Fibroblast of skin of scalp (primary cell): ENCODE measurements around the gene FGFRL1.
A peak's percentile ranks its signal among the peaks of the same experiment; 100 is the strongest.
"Not testable (repeated sequence)": the region's sequence is repeated elsewhere in the genome, so short reads cannot be mapped to it uniquely, and the experiment has no call there.

ENCODE experiments used
- DNase-seq: peaks from one replicate; pipeline ENCODE4 v3.0.0-alpha.2; 2013

Gene FGFRL1

GRCh38 chr4:1054696-1055242 lies 43.3 kb downstream of the FGFRL1 start:
- not testable (repeated sequence) for DNase-seq

- DNase-seq, result not testable (repeated sequence)
Measured at GRCh38 chr4:1055243-1055701, 43.8 kb downstream of the FGFRL1 start.

GRCh38 chr4:1055721-1056590 lies 44.5 kb downstream of the FGFRL1 start:
- DNase-seq, result peak; percentile 53

- no peak for DNase-seq
Measured at GRCh38 chr4:1056671-1057402, 45.4 kb downstream of the FGFRL1 start.

GRCh38 chr4:1057403-1057745 lies 45.9 kb downstream of the FGFRL1 start:
- DNase-seq, result no peak

GRCh38 chr4:1058198-1058996 lies 47.0 kb downstream of the FGFRL1 start:
- peak; percentile 27 for DNase-seq

GRCh38 chr4:1058997-1059665 lies 47.7 kb downstream of the FGFRL1 start:
- no peak for DNase-seq

- DNase-seq, result no peak
Measured at GRCh38 chr4:1060121-1060520, 48.7 kb downstream of the FGFRL1 start.

GRCh38 chr4:1060621-1061020 lies 49.2 kb downstream of the FGFRL1 start:
- no peak for DNase-seq

- no peak for DNase-seq
Measured at GRCh38 chr4:1061056-1061700, 49.8 kb downstream of the FGFRL1 start.

- no peak for DNase-seq
Measured at GRCh38 chr4:1061760-1062159, 50.3 kb downstream of the FGFRL1 start.

GRCh38 chr4:1062419-1062818 lies 51.0 kb downstream of the FGFRL1 start:
- no peak for DNase-seq

- DNase-seq, result no peak
Measured at GRCh38 chr4:1065732-1066131, 54.3 kb downstream of the FGFRL1 start.

GRCh38 chr4:1069394-1069793 lies 58.0 kb downstream of the FGFRL1 start:
- DNase-seq, result no peak

- DNase-seq, result peak; percentile 52
Measured at GRCh38 chr4:1072830-1073446, 61.5 kb downstream of the FGFRL1 start.

GRCh38 chr4:1074077-1074476 lies 62.7 kb downstream of the FGFRL1 start:
- DNase-seq, result no peak

- DNase-seq, result no peak
Measured at GRCh38 chr4:1075225-1075624, 63.8 kb downstream of the FGFRL1 start.

GRCh38 chr4:1075809-1076699 lies 64.6 kb downstream of the FGFRL1 start:
- no peak for DNase-seq
